OCI-LY3 (cell line): ENCODE results near the gene EYS.

ENCODE experiments used
- CTCF ChIP-seq: fragments of 200-600, 300-600 bp; sonication (generic); IDR thresholded peaks from 2 replicates; pipeline ENCODE4 v1.5.1; 2014; ENCODE audit warnings: antibody characterized with exemption, low read length, low read depth
- EZH2phosphoT487 ChIP-seq: fragments of 200-600 bp; shearing (Covaris generic); IDR thresholded peaks from 2 replicates; pipeline ENCODE4 v1.6.1; 2018; ENCODE audit warnings: antibody characterized with exemption, mixed run types, low read depth

GRCh38 chr6:63739094-63739687, 1967.8 kb downstream of the EYS start:
- no peak for TF ChIP-seq CTCF
- TF ChIP-seq EZH2phosphoT487: no peak
